ENCODE data around the gene TSHR. TPM values are rescaled to one million over a fixed set of nuclear protein-coding genes. Genes with fewer than 3 reads are reported as not detected.

TSHR gene
- total RNA-seq, 1 experiment from 2014 or later = not detected

- Histone ChIP-seq H3K9ac (ENCODE audit: extremely low read depth, insufficient read length, low read length) (peak overlapping the region; percentile 85), H4K20me1 (ENCODE audit: control insufficient read depth, insufficient read depth, insufficient read length) (peaks cover 2% of the 10 kb centered on the region), H3T11ph (ENCODE audit: low read length) (no peak overlapping the region), H4K8ac (replicated peaks; ENCODE audit: insufficient read length, low read depth, low read length) (no peak overlapping the region), H3K56ac (ENCODE audit: insufficient read length, low read depth, low read length) (no peak overlapping the region), H3K4me1 (ENCODE audit: insufficient read depth, low read length) (no peaks in the 10 kb centered on the region), H3K79me2 (ENCODE audit: insufficient read depth, low read length) (no peaks in the 10 kb centered on the region), H2BK120ac (ENCODE audit: low read depth, low read length, poor library complexity, severe bottlenecking) (no peak overlapping the region), H3K18ac (ENCODE audit: insufficient read length, low read depth, low read length) (no peak overlapping the region), H3K23me2 (ENCODE audit: insufficient read length, low read depth, low read length, poor library complexity, severe bottlenecking) (peaks cover 10% of the 10 kb centered on the region), H2AFZ (ENCODE audit: low read length) (no peak overlapping the region), H2AK5ac (ENCODE audit: insufficient read length, low read length) (no peak overlapping the region), H4K5ac (ENCODE audit: insufficient read length, low read depth, low read length) (no peak overlapping the region), H3K23ac (ENCODE audit: insufficient read length, low read depth, low read length) (no peak overlapping the region), H3K9me3 (ENCODE audit: control insufficient read depth, low read depth, low read length) (no peaks in the 10 kb centered on the region), H3K27me3 (ENCODE audit: insufficient read depth, low read length) (no peaks in the 10 kb centered on the region), H4K91ac (ENCODE audit: insufficient read length, low read depth, low read length) (no peak overlapping the region), H3K4ac (ENCODE audit: low read depth, low read length) (no peak overlapping the region), H2BK20ac (ENCODE audit: low read depth, low read length, poor library complexity, severe bottlenecking) (no peak overlapping the region), H3K14ac (ENCODE audit: insufficient read depth, low read length) (no peak overlapping the region), H2BK12ac (ENCODE audit: insufficient read length, low read depth, low read length) (no peak overlapping the region), H2BK5ac (ENCODE audit: insufficient read length, low read length) (no peak overlapping the region), H2BK15ac (ENCODE audit: low read depth, low read length) (no peak overlapping the region), H3K27ac (ENCODE audit: insufficient read length, low read depth, low read length) (no peak overlapping the region), H3K79me1 (ENCODE audit: insufficient read depth, low read depth, low read length, poor library complexity, severe bottlenecking) (no peaks in the 10 kb centered on the region), H3K4me2 (ENCODE audit: insufficient read depth, insufficient read length, low read length) (peak overlapping the region; percentile 57)
- H3K4me1 Mint-ChIP-seq = peaks cover 11% of the 10 kb centered on the region in 2 experiments
- no peaks in the 10 kb centered on the region for H3K9me3 Mint-ChIP-seq
- H3K27me3 Mint-ChIP-seq (ENCODE audit: low read depth) = no peaks in the 10 kb centered on the region
- no CpG with 5 or more reads among the region's 10 CpGs for WGBS (ENCODE audit: extremely low coverage, insufficient read length, low lambda C conversion rate)
- H3K4me3 Mint-ChIP-seq = peak overlapping the region; percentile 83 to 85
- peaks cover 0 to 2% (median 2%) of the 10 kb centered on the region in 3 experiments; a peak in 2 of 7 replicates for H3K36me3 Mint-ChIP-seq (ENCODE audit: insufficient read depth in 1 of 3, low read depth in 3 of 3)
- no peak for TF ChIP-seq CTCF (conservative IDR thresholded peaks at IDR 0.05)
- peak; percentile 34 for DNase-seq
- H3K27ac Mint-ChIP-seq = peak overlapping the region in 2 of 3 experiments; percentile 94 to 97; a peak in 3 of 7 replicates
These were observed 214.3 kb downstream of the TSHR start for GRCh38 chr14:81169711-81170103.

All from H9 (cell line).